IMR-90 (cell line): ENCODE data around the gene KRT36. TPM values are rescaled to one million over a fixed set of nuclear protein-coding genes. Genes with fewer than 3 reads are reported as not detected.

Experiments used
- ATAC-seq: fragments of 200-7000 bp; cut with Tn5 transposase; 2 replicates; pipeline ENCODE4 v1.9.1; 2020; ENCODE audit warnings: low read depth, mild to moderate bottlenecking, moderate library complexity
- BruUV-seq: library from RNA; stranded (reverse); fragments of 400-500 nt; replicated peaks from 2 replicates; lab custom pipeline; 2021; lab: Mats Ljungman, UMichigan
- CTCF ChIA-PET: fragments of 300-600 bp; formaldehyde crosslinking; extraction: SDS; loops from one replicate; lab custom pipeline; 2021; ENCODE audit warnings: antibody characterized with exemption; lab: Yijun Ruan, JAX
- POLR2A ChIA-PET: fragments of 300-600 bp; sonication (Branson Sonifier 250); formaldehyde crosslinking; loops from one replicate; lab custom pipeline; 2022; ENCODE audit warnings: antibody characterized with exemption; ENCODE audit not compliant: unreplicated experiment; lab: Charles Lee
- DNase-seq: peaks from one replicate; pipeline ENCODE4 v3.0.0; 2013
- H2AFZ ChIP-seq: replicated peaks from 2 replicates; pipeline ENCODE3; 2013; ENCODE audit warnings: low read length, mild to moderate bottlenecking; ENCODE audit not compliant: poor library complexity
- H2AK5ac ChIP-seq: 2 replicates; pipeline ENCODE4 v1.6.1; 2013; ENCODE audit warnings: low read depth, low read length, inconsistent platforms
- H2AK9ac ChIP-seq: replicated peaks from 2 replicates; pipeline ENCODE3; 2013; ENCODE audit warnings: mild to moderate bottlenecking, low read depth, low read length, moderate library complexity; ENCODE audit not compliant: poor library complexity
- H2BK120ac ChIP-seq: 2 replicates; pipeline ENCODE4 v1.6.1; 2013; ENCODE audit warnings: low read depth, low read length, inconsistent platforms
- H2BK15ac ChIP-seq: 3 replicates; pipeline ENCODE4 v1.6.1; 2013; ENCODE audit warnings: low read depth, low read length, inconsistent platforms
- H2BK20ac ChIP-seq: 2 replicates; pipeline ENCODE4 v1.6.1; 2013; ENCODE audit warnings: low read depth, mild to moderate bottlenecking, inconsistent platforms, low read length, moderate library complexity
- H2BK5ac ChIP-seq: 2 replicates; pipeline ENCODE4 v1.6.1; 2013; ENCODE audit warnings: mild to moderate bottlenecking, low read depth, low read length, inconsistent platforms; ENCODE audit not compliant: poor library complexity, severe bottlenecking
- H3K14ac ChIP-seq: replicated peaks from 2 replicates; pipeline ENCODE4 v1.6.1; 2013; ENCODE audit warnings: low read depth, low read length, inconsistent platforms
- H3K18ac ChIP-seq: 2 replicates; pipeline ENCODE4 v1.6.1; 2013; ENCODE audit warnings: low read depth, low read length, control low read depth
- H3K23ac ChIP-seq: 2 replicates; pipeline ENCODE4 v1.6.1; 2013; ENCODE audit warnings: low read depth, low read length, inconsistent platforms
- H3K27ac ChIP-seq: 2 replicates; pipeline ENCODE4 v1.5.1; 2013; ENCODE audit warnings: mild to moderate bottlenecking, control low read depth, low read length; ENCODE audit not compliant: insufficient read depth
- H3K27me3 ChIP-seq: 2 replicates; pipeline ENCODE4 v1.6.1; 2013; ENCODE audit warnings: low read length; ENCODE audit not compliant: control insufficient read depth, insufficient read depth
- H3K36me3 ChIP-seq: 2 replicates; pipeline ENCODE4 v1.6.1; 2013; ENCODE audit warnings: low read length, mixed read lengths; ENCODE audit not compliant: control insufficient read depth, insufficient read depth
- H3K4ac ChIP-seq: 2 replicates; pipeline ENCODE4 v1.6.1; 2013; ENCODE audit warnings: low read depth, low read length, inconsistent platforms
- H3K4me1 ChIP-seq: 2 replicates; pipeline ENCODE4 v1.6.1; 2013; ENCODE audit warnings: low read length, mixed read lengths; ENCODE audit not compliant: control insufficient read depth, insufficient read depth
- H3K4me2 ChIP-seq: 2 replicates; pipeline ENCODE4 v1.6.1; 2013; ENCODE audit warnings: low read depth, mild to moderate bottlenecking, control low read depth, low read length, moderate library complexity
- H3K4me3 ChIP-seq: 2 replicates; pipeline ENCODE4 v1.5.1; 2013; ENCODE audit warnings: low read depth, mild to moderate bottlenecking, control low read depth, low read length, moderate library complexity; ENCODE audit not compliant: insufficient read depth
- H3K56ac ChIP-seq: 2 replicates; pipeline ENCODE4 v1.6.1; 2013; ENCODE audit warnings: low read length, inconsistent platforms; ENCODE audit not compliant: insufficient read depth; ENCODE audit errors: extremely low read depth
- H3K79me1 ChIP-seq, 2 experiments: 2 replicates each; pipeline ENCODE4 v1.6.1; 2013; ENCODE audit warnings: low read length in 2 of 2, inconsistent platforms in 1 of 2, low read depth in 1 of 2
- H3K9ac ChIP-seq: 2 replicates; pipeline ENCODE4 v1.6.1; 2013; ENCODE audit warnings: low read depth, low read length, control low read depth
- H3K9me1 ChIP-seq: 2 replicates; pipeline ENCODE4 v1.6.1; 2013; ENCODE audit warnings: low read length, inconsistent platforms; ENCODE audit not compliant: insufficient read depth
- H3K9me3 ChIP-seq: 2 replicates; pipeline ENCODE4 v1.6.1; 2013; ENCODE audit warnings: low read length; ENCODE audit not compliant: control insufficient read depth, insufficient read depth
- H4K20me1 ChIP-seq: 2 replicates; pipeline ENCODE4 v1.6.1; 2013; ENCODE audit warnings: low read length, inconsistent platforms; ENCODE audit not compliant: insufficient read depth
- H4K5ac ChIP-seq: 2 replicates; pipeline ENCODE4 v1.6.1; 2013; ENCODE audit warnings: mild to moderate bottlenecking, low read depth, low read length, control low read depth
- H4K8ac ChIP-seq, 2 experiments: 2 replicates each; pipeline ENCODE4 v1.6.1; 2013; ENCODE audit warnings: low read depth in 2 of 2, low read length in 2 of 2, control low read depth in 1 of 2, inconsistent platforms in 1 of 2
- H4K91ac ChIP-seq: 2 replicates; pipeline ENCODE4 v1.6.1; 2013; ENCODE audit warnings: low read depth, low read length, inconsistent platforms; ENCODE audit not compliant: insufficient read depth
- BHLHE40 ChIP-seq: fragments of 150-350 bp; IDR thresholded peaks from 2 replicates; pipeline ENCODE4 v1.6.1; 2016; ENCODE audit warnings: mild to moderate bottlenecking, low read depth, low read length
- CHD1 ChIP-seq: IDR thresholded peaks from 2 replicates; pipeline ENCODE4 v1.6.1; 2012; ENCODE audit warnings: low read depth, low read length, improper control_type of control experiment
- CTCF ChIP-seq: conservative IDR thresholded peaks from 2 replicates; pipeline ENCODE4 v1.5.1; 2012; ENCODE audit warnings: mild to moderate bottlenecking, low read depth, low read length, improper control_type of control experiment
- ELK1 ChIP-seq: fragments of 150-350 bp; IDR thresholded peaks from 2 replicates; pipeline ENCODE4 v1.6.1; 2016; ENCODE audit warnings: low read depth, mild to moderate bottlenecking, low read length, moderate library complexity, borderline replicate concordance
- FOS ChIP-seq: fragments of 150-350 bp; IDR thresholded peaks from 2 replicates; pipeline ENCODE4 v1.6.1; 2016; ENCODE audit warnings: low read depth, low read length
- MAZ ChIP-seq: IDR thresholded peaks from 2 replicates; pipeline ENCODE4 v1.6.1; 2012; ENCODE audit warnings: low read depth, mild to moderate bottlenecking, low read length, improper control_type of control experiment, moderate library complexity, borderline replicate concordance
- MXI1 ChIP-seq: IDR thresholded peaks from 2 replicates; pipeline ENCODE4 v1.6.1; 2012; ENCODE audit warnings: low read depth, mild to moderate bottlenecking, low read length, moderate library complexity, borderline replicate concordance
- NFE2L2 ChIP-seq: fragments of 150-350 bp; IDR thresholded peaks from 2 replicates; pipeline ENCODE4 v1.6.1; 2016; ENCODE audit warnings: low read depth, mild to moderate bottlenecking, low read length
- RAD21 ChIP-seq: IDR thresholded peaks from 2 replicates; pipeline ENCODE4 v1.6.1; 2012; ENCODE audit warnings: low read length, improper control_type of control experiment
- RCOR1 ChIP-seq: IDR thresholded peaks from 2 replicates; pipeline ENCODE4 v1.6.1; 2012; ENCODE audit warnings: mild to moderate bottlenecking, low read length, improper control_type of control experiment; ENCODE audit not compliant: insufficient replicate concordance
- RFX5 ChIP-seq: IDR thresholded peaks from 2 replicates; pipeline ENCODE4 v1.8.0; 2012; ENCODE audit warnings: low read depth, mild to moderate bottlenecking, low read length, moderate library complexity
- SMC3 ChIP-seq: fragments of 150-350 bp; IDR thresholded peaks from 2 replicates; pipeline ENCODE4 v1.6.1; 2016; ENCODE audit warnings: low read depth, mild to moderate bottlenecking, antibody characterized with exemption, low read length, moderate library complexity
- USF2 ChIP-seq: fragments of 150-350 bp; IDR thresholded peaks from 2 replicates; pipeline ENCODE4 v1.6.1; 2017; ENCODE audit warnings: mild to moderate bottlenecking, antibody characterized with exemption, low read length, low read depth
- WGBS, 2 experiments: methylation state at CpG; one replicate each; pipeline versions ENCODE4 v1.1.5 to v1.1.7; 2013; ENCODE audit warnings: missing lambda C conversion rate in 2 of 2; ENCODE audit not compliant: insufficient read length in 1 of 2; ENCODE audit errors: extremely low coverage in 2 of 2; 5-methylcytosine and 5-hydroxymethylcytosine counted together
- dilution Hi-C: fragments of 300-500 bp; cut with HindIII; formaldehyde crosslinking; loops from one replicate; pipeline ENCODE4 v1.14.3; 2018; ENCODE audit warnings: low sequenced_read_pairs; ENCODE audit not compliant: unreplicated experiment
- in situ Hi-C: fragments of 300-500 bp; cut with MboI; formaldehyde crosslinking; loops from 3 replicates; pipeline ENCODE4 v1.14.3; 2019; ENCODE audit warnings: low sequenced_read_pairs, inconsistent platforms, mixed read lengths
- intact Hi-C: fragments of 100-400 bp; cut with micrococcal nuclease; formaldehyde crosslinking; loops from 2 replicates; pipeline ENCODE4 v1.10.0; 2022
- polyA plus RNA-seq, 3 experiments: library from polyadenylated mRNA; depleted of rRNA; stranded (reverse); fragments of >200 nt; gene quantifications; 2 replicates each; pipeline ENCODE4 v1.2.3, GENCODE V29; 2012; ENCODE audit warnings: low replicate concordance in 1 of 3
- total RNA-seq: library from RNA; depleted of rRNA; stranded (reverse); fragments of >200 nt; gene quantifications from 2 replicates; pipeline ENCODE4 v1.2.3, GENCODE V29; 2012

Gene KRT36
- total and polyA plus RNA-seq, 2 of the 4 experiments (the other 2 are of a cell fraction), result not detected

GRCh38 chr17:41505809-41506767, 16.4 kb upstream of the KRT36 start:
- intact Hi-C loops (no loop called here), in situ Hi-C loops (no loop called here), dilution Hi-C loops (no loop called here)
- no peak overlapping the region for H4K8ac ChIP-seq
- no peak overlapping the region for H4K91ac ChIP-seq
- H3K27me3 ChIP-seq, result peaks cover 1% of the 10 kb centered on the region; the same call in 1 of the 2 replicates
- BruUV-seq, result no TSS peak
- no peak overlapping the region for H2AK9ac ChIP-seq
- no peaks in the 10 kb centered on the region for H4K20me1 ChIP-seq
- H2BK5ac ChIP-seq, result no peak overlapping the region
- no peak overlapping the region for H3K14ac ChIP-seq
- no peaks in the 10 kb centered on the region for H3K9me3 ChIP-seq
- H2AK5ac ChIP-seq, result no peak overlapping the region
- no peak overlapping the region for H3K23ac ChIP-seq
- H3K4me1 ChIP-seq, result peaks cover 10% of the 10 kb centered on the region
- ATAC-seq (no peak), DNase-seq (no peak)
- no peak overlapping the region for H2BK15ac ChIP-seq
- no peak overlapping the region for H3K9ac ChIP-seq
- ChIA-PET POLR2A (no interaction called here), CTCF (interaction anchor here (1.0 kb wide), 1 partner anchor 13 kb away, joined by 3 read pairs; no protein-coding TSS in a partner anchor)
- H3K27ac ChIP-seq, result no peak overlapping the region
- H3K36me3 ChIP-seq, result no peaks in the 10 kb centered on the region
- H4K5ac ChIP-seq, result no peak overlapping the region
- H3K4ac ChIP-seq, result no peak overlapping the region
- no peaks in the 10 kb centered on the region for H3K79me1 ChIP-seq
- no peak overlapping the region for H2BK120ac ChIP-seq
- no peak overlapping the region for H3K4me2 ChIP-seq
- no peak overlapping the region for H2BK20ac ChIP-seq
- no peak overlapping the region for H2AFZ ChIP-seq
- H3K4me3 ChIP-seq, result no peak overlapping the region
- WGBS, 2 experiments, result 83% methylated on average over 3 of the region's 14 CpGs; no CpG with 5 or more reads in 1 of the 2 experiments
- no peak overlapping the region for H3K18ac ChIP-seq
- no peak overlapping the region for H3K56ac ChIP-seq
- peaks cover 3% of the 10 kb centered on the region; the same call in 1 of the 2 replicates for H3K9me1 ChIP-seq
- TF ChIP-seq BHLHE40 (no peak), NFE2L2 (no peak), USF2 (no peak), MAZ (no peak), CHD1 (no peak), SMC3 (no peak), ELK1 (no peak), RFX5 (no peak), RCOR1 (no peak), RAD21 (no peak), CTCF (no peak), MXI1 (no peak), FOS (no peak)
